Cardiac septum (tissue), 1 donor: ENCODE data around the gene ZIM2. TPM values are rescaled to one million over a fixed set of nuclear protein-coding genes. Genes with fewer than 3 reads are reported as not detected.

ENCODE experiments used
- DNase-seq: peaks from one replicate; pipeline ENCODE4 v3.0.0-alpha.2; 2020; ENCODE audit warnings: low spot score
- intact Hi-C: fragments of 100-400 bp; cut with DNase I; formaldehyde crosslinking; loops from one replicate; pipeline ENCODE4 v1.14.0; 2022
- total RNA-seq: library from RNA; stranded (reverse); fragmentation: NEBNext Ultra II Directional; extraction: Animal tissue kit (Norgen Biotek cat#: 25700); gene quantifications from one replicate; pipeline ENCODE4 v1.2.1, GENCODE V29; 2021
- donor health status: DM: no; HTN: no; CAD: no.

Gene ZIM2
- total RNA-seq, 1 donor from 2014 or later = not detected

- DNase-seq = peak; percentile 93
- intact Hi-C loops = loop anchor here (5.0 kb wide), 1 partner anchor 93 kb away; no protein-coding TSS in a partner anchor
Measured at GRCh38 chr19:56839652-56840450, 675 bp downstream of the ZIM2 start.

- intact Hi-C loops = loop anchor here (5.0 kb wide), 1 partner anchor 92 kb away; no protein-coding TSS in a partner anchor
- DNase-seq = peak; percentile 95
Measured at GRCh38 chr19:56838909-56839651, 1.4 kb downstream of the ZIM2 start.

GRCh38 chr19:56838024-56838908, 2.3 kb downstream of the ZIM2 start:
- DNase-seq = peak; percentile 80
- intact Hi-C loops = loop anchor here (5.0 kb wide), 1 partner anchor 91 kb away; no protein-coding TSS in a partner anchor

GRCh38 chr19:56837492-56838023, 3.0 kb downstream of the ZIM2 start:
- intact Hi-C loops = loop anchor here (5.0 kb wide), 1 partner anchor 90 kb away; no protein-coding TSS in a partner anchor
- DNase-seq = peak; percentile 89

GRCh38 chr19:56837004-56837403, 3.5 kb downstream of the ZIM2 start:
- no peak for DNase-seq
- intact Hi-C loops = loop anchor here (5.0 kb wide), 1 partner anchor 90 kb away; no protein-coding TSS in a partner anchor

- no peak for DNase-seq
- intact Hi-C loops = loop anchor here (5.0 kb wide), 1 partner anchor 89 kb away; no protein-coding TSS in a partner anchor
Measured at GRCh38 chr19:56836059-56836458, 4.5 kb downstream of the ZIM2 start.

GRCh38 chr19:56835401-56835800, 5.1 kb downstream of the ZIM2 start:
- DNase-seq = no peak
- intact Hi-C loops = loop anchor here (5.0 kb wide), 1 partner anchor 88 kb away; no protein-coding TSS in a partner anchor

GRCh38 chr19:56834564-56835375, 5.8 kb downstream of the ZIM2 start:
- intact Hi-C loops = loop anchor here (5.0 kb wide), 1 partner anchor 87 kb away; no protein-coding TSS in a partner anchor
- DNase-seq = no peak

GRCh38 chr19:56832352-56832928, 8.1 kb downstream of the ZIM2 start:
- intact Hi-C loops = no loop called here
- no peak for DNase-seq

- intact Hi-C loops = no loop called here
Measured at GRCh38 chr19:56831255-56831654, 9.3 kb downstream of the ZIM2 start.

GRCh38 chr19:56829596-56829995, 10.9 kb downstream of the ZIM2 start:
- intact Hi-C loops = no loop called here
- DNase-seq = no peak

More at GRCh38 chr19:56831255-56831654, 9.3 kb downstream of the ZIM2 start:
- DNase-seq = no peak

GRCh38 chr19:56827708-56828107, 12.8 kb downstream of the ZIM2 start:
- DNase-seq = no peak
- intact Hi-C loops = no loop called here

- no peak for DNase-seq
- intact Hi-C loops = no loop called here
Measured at GRCh38 chr19:56823956-56824355, 16.6 kb downstream of the ZIM2 start.

- intact Hi-C loops = no loop called here
- no peak for DNase-seq
Measured at GRCh38 chr19:56823417-56823816, 17.1 kb downstream of the ZIM2 start.

GRCh38 chr19:56822755-56823154, 17.8 kb downstream of the ZIM2 start:
- no peak for DNase-seq
- intact Hi-C loops = no loop called here

- DNase-seq = no peak
- intact Hi-C loops = no loop called here
Measured at GRCh38 chr19:56821675-56822074, 18.9 kb downstream of the ZIM2 start.

GRCh38 chr19:56821209-56821608, 19.3 kb downstream of the ZIM2 start:
- intact Hi-C loops = no loop called here

GRCh38 chr19:56819166-56819565, 21.4 kb downstream of the ZIM2 start:
- no peak for DNase-seq
- intact Hi-C loops = no loop called here

More at GRCh38 chr19:56821209-56821608, 19.3 kb downstream of the ZIM2 start:
- no peak for DNase-seq
